Transverse colon (tissue), 3 donors: ENCODE data around the gene NCOA3.

Source experiments
- CTCF ChIP-seq, 5 experiments: fragments of 200-600 bp in 3 of 5; fragments of 450-650 bp in 2 of 5; sonication (generic) in 3 of 5; IDR thresholded peaks; 1 replicate in 2 of 5; 2 replicates in 3 of 5; pipeline ENCODE4 v1.5.1; 2016 to 2017; ENCODE audit warnings: antibody characterized with exemption in 5 of 5, inconsistent platforms in 3 of 5, mild to moderate bottlenecking in 2 of 5, moderate library complexity in 1 of 5
- EP300 ChIP-seq: sonication (generic); formaldehyde crosslinking; IDR thresholded peaks from one replicate; pipeline ENCODE4 v1.6.1; 2017; ENCODE audit warnings: antibody characterized with exemption, low read depth
- POLR2A ChIP-seq: fragments of 450-650 bp; IDR thresholded peaks from one replicate; pipeline ENCODE4 v1.6.1; 2016; ENCODE audit warnings: antibody characterized with exemption, mild to moderate bottlenecking, moderate library complexity

DNA sequence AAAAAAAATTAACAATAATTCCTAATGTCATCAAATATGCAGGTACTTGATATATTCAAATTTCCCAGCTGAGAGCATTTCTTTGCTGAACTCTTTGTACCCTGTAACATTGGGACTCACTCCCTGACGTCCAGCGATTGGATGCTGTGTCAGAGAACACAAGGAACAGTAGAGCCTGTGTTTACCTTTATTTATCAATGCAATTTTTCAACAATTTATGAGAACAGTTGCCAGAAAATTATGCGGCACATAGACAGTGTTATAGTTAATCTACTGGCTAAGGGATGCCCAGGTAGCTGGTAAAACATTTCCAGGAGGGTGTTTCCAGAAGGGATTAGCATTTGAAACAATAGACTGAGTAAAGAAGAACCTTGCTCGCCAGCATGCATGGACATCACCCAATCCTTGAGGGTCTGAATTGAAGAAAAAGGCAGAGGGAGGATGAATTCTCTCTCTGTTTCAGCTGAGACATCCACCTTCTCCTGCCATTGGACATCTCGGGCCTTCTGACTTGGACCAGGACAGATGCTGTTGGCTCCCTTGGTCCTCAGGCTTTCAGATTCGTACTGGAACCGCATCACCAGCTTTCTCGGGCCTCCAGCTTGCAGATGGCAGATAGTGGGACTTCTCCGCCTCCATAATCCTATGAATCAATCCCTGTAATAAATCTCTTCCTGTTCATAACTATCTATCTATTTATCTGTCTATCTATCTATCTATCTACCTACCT, 42.2 kb upstream of the NCOA3 start:
- TF ChIP-seq CTCF (IDR thresholded peaks at IDR 0.05) (no peak), EP300 (no peak), POLR2A (no peak)
